AG20443 (cell line): Measurements from ENCODE around the gene KRT17.

Experiments used
- DNase-seq: peaks from one replicate; pipeline ENCODE4 v3.0.0; 2012; ENCODE audit warnings: low spot score, mixed read lengths

KRT17 gene

DNA sequence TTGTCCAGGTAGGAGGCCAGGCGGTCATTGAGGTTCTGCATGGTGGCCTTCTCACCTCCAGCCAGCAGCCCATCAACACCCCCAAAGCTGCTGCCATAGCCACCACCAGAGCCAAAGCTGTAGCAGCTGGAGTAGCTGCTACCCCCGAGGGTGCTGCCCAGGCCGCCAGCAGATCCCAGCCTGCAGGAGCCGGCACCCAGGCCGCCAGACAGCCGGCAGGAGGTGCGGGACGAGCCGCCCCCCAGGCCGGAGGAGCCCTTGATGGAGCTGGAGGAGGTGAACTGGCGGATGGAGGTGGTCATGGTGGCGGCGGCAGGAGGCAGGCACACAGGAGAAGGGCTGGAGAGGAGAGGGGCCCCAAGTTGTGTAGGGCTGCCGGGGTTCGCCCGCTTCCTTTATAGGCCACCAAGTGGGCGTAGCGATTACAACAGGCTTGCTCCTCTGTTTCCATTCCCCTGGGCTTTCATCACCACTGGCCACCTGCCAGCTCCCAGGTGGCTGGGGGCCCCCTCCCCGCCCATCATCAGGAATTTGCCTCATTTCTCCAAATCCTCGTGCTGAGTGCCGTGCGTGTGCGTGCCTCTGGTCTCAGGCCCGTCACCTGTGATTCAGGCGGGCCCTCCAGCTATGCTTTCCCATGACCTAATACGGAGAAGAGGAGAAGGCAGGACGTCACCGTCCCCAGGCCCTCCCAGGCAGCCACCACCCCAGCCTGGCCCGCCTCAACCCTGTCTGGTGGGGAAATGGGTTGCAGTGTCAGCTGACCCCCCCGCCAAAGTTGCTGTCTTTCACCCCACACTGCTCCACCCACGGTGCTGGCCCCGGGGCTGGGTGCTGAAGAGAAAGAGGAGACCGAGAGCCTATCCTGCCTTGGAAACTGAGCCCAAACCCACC is at the start of gene KRT17:
Gene KRT17, minus strand, starts transcription at position 368 of the 894 bp plus-strand sequence. Its CDS starts 66 bp downstream, at position 302.
- DNase-seq = no peak

GRCh38 chr17:41672153-41672552 is 47.8 kb upstream of the KRT17 start:
- no peak for DNase-seq

GRCh38 chr17:41667280-41668041 is 43.1 kb upstream of the KRT17 start:
- DNase-seq = no peak

- DNase-seq = peak; percentile 89
Measured at GRCh38 chr17:41666708-41667279, 42.4 kb upstream of the KRT17 start.

DNA sequence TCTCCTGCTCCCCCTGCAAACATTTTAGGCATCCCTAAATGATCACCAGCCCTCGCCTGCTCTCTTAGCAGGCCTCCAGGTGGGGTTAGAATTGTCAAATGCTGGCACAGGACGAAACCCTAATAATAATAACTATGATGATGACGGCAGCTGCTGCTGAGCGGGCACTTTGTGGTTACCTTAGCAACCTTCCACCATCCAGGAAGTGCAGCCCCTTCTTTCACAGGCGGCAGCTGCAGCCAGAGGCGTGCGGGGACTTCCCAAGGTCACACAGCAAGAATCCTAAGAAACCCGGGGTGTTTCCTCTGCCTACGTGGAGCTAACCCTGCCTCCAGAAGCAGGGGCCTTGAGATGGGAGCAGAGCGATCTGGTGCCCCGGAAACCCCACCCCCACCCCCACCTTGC is 41.9 kb upstream of the KRT17 start:
- no peak for DNase-seq

- DNase-seq = peak; percentile 99
Measured at GRCh38 chr17:41665566-41666236, 41.3 kb upstream of the KRT17 start.

GRCh38 chr17:41664587-41665565 is 40.5 kb upstream of the KRT17 start:
- DNase-seq = no peak

DNA sequence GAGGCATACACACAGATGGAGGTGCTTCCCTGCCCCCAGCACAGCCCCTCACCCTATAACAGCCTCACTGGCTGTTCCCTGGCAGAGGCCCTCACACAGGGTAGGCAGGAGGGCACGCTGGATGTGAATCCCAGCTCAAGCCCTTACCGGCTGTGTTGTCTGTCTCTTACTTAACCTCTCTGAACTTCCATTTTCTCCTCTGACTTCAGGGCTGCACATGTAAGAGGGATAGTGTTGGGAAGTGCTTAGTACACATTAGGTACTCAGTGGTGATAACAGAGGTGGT is 39.7 kb upstream of the KRT17 start:
- no peak for DNase-seq

DNA sequence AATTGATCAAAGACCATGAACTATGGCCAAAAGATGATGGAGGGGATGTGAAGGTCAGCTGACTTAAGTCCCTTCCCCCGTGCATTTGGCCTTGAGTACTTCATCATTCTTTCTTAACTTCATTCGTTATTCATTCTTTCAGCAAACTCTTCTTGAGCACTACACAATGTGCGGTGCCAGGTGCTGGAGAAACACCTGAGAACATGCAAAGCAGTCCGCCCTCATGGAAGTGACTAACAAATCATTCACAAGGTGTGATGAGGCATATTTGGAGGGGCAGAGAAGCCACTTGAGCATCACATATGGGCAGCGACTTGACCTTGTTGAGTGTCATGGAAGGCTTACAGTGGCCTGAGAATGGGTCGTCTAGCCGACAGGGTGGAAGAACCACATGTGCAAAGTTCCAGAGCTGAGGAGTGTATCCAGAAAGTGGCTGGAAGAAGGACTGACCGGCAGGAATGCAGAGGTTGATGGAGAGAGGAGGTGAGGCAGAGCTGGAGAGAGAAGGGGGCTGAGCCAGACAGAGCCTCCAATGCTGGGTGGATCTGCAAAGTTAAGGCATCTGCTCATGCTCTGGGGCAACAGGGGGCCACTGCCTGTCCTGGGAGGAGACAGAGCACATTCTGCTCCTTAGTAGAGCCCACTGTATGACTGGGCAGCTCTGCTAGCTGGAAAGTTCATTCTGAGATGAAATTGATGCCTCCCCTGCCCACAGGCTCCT is 39.2 kb upstream of the KRT17 start:
- no peak for DNase-seq

- no peak for DNase-seq
Measured at GRCh38 chr17:41660221-41660711, 35.9 kb upstream of the KRT17 start.

DNA sequence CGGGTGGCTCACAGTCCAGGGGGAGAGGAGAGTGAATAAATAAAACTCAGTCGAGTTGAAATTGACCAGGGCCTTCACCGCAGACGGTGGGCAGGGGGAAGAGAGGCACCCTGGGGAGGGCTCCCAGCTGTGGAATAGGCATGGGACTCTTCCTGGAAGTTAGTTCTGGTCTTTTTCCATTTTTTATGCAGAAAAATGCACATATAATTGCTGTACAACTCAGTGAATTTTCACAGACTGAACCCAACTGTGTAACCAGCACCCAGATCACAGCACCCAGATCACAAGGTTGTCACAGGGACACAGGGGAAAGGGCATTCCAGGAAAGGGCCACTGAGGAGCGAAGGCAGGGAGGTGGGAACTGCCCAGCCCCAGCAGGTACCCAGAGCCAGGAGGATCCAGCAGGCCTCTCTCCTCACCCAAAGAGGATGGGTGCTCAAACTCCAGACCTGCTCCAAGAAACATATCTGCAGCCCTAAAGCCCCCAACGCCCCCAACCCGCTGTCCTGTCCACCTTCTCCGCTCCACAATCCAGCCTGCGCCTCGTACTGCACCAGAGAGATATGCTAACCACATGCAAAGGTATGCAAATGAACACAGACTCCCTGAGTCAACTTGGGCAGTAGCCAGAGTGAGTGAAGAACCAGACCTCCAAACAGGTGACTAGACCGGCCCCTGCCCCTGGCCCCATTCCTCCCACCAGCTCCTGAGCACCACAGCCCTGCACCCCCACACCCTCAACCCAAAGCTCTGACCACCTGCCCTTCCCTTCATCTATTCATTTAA is 35.2 kb upstream of the KRT17 start:
- no peak for DNase-seq

DNA sequence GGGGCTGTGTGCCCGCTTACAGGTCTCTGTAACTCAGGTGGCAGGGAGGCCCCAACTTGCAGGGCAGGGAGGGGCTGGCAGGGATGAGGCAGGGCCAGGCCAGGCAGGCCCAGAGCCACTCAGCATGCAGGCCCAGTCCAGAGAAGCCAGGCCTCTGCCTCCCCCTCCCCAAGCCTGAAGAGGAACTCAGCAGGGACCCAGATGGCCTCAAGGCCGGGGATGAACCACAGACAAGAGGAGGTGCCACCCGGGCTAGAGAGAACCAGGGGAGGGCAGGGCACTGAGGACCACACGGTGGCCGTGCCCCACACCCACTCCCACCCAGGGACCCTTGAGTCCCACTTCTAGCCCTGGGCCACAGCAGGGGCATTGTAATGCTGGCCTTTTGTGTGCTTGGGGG is 34.5 kb upstream of the KRT17 start:
- DNase-seq = no peak

GRCh38 chr17:41657936-41658335 is 33.6 kb upstream of the KRT17 start:
- DNase-seq = no peak

DNA sequence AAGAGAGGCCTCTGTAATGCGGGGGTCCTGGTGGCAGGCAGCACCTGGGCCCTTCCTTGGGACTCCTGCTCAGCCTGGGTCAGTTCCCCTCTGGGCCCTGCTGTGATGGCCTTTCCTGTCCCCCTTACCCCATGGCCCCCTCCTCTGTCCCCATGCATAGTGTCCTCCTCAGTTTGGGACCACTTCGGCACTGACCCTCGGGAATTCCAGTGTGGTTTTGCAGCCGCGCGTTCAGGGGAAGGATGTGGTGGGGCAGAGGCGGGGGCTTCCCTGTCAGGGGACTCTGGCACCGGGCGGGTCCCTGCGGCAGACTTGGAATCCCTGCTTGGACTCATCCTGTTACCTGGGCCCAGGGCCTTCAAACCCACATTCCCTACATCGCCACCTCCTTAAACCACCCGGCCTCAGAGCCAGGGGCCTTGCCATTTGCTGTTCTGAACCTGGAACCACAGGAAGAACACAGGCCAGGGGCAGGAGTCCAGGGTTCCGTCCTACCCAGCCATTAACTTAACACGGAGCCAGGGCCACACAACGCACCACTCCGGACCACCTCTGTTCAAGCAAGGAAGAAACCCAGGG is 32.9 kb upstream of the KRT17 start:
- no peak for DNase-seq

- DNase-seq = no peak
Measured at GRCh38 chr17:41656249-41657023, 32.1 kb upstream of the KRT17 start.

GRCh38 chr17:41655611-41656111 is 31.3 kb upstream of the KRT17 start:
- no peak for DNase-seq

DNA sequence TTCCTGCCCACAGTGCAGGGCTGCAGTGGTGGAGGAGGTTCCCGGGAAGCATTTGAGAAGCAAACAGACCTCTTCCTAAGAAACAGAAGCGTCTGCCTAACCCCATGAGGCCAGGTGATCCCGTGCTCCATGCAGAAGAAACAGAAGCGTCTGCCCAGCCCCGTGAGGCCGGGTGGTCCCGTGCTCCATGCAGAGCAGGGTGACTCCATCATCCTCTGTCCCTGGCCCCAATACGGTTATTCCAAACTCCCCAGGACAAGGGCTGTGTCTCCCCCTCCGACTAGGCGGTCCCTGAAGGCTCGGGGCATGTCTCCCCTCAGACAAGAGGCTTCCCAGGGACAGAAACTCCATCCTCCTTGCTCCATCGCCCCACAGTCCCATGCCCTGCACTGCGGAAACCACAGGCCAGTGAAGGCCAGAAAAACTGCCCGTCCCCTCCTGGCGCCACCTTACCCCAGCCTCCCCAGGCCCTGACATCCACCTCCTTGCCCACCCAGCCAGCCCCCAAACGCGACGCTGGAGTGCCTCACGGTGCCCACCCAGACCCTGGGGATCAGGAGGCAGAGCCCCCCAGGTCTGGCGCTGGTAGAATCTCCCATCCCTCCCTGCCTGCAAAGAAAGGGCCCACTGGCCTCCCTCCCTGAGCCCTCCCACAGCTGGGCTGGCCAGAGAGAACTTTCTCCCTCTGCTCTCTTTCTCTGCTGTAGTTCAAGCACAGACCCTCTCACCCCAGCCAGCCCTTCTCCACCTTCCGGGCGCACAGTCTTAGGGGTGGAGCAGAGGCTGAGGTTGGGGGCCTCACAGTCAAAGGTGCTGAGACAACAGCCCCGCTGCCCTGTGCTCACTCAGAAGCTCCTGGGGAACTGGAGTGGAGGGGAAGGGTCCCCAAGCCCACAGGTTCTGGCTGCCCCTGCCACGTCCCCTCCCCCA is 30.6 kb upstream of the KRT17 start:
- no peak for DNase-seq
